SK-N-SH (cell line): Measurements from ENCODE around the gene MLXIPL. TPM values are rescaled to one million over a fixed set of nuclear protein-coding genes. Genes with fewer than 3 reads are reported as not detected.

Experiments
- CTCF ChIA-PET: fragments of 300-600, 350-600 bp; formaldehyde crosslinking; extraction: SDS; loops from one replicate; lab custom pipeline; 2021; lab: Yijun Ruan, JAX
- POLR2A ChIA-PET: fragments of 350-600 bp; sonication (Branson Sonifier 250); formaldehyde crosslinking; extraction: SDS; loops from one replicate; lab custom pipeline; 2020; ENCODE audit warnings: antibody characterized with exemption, inconsistent platforms; lab: Yijun Ruan, JAX
- DNase-seq: peaks from one replicate; pipeline ENCODE4 v3.0.0; 2012
- H2AFZ ChIP-seq: fragments of 200-600 bp; sonication (generic); 2 replicates; pipeline ENCODE4 v1.8.1; 2016; ENCODE audit warnings: antibody characterized with exemption, mild to moderate bottlenecking, low read depth
- H3F3A ChIP-seq: fragments of 200-600 bp; sonication (generic); replicated peaks from 2 replicates; pipeline ENCODE3; 2016; ENCODE audit warnings: antibody characterized with exemption, mild to moderate bottlenecking; ENCODE audit not compliant: insufficient read depth
- H3K27ac ChIP-seq, 2 experiments: fragments of 200-500 bp in 1 of 2; fragments of 200-600 bp in 1 of 2; sonication (Bioruptor generic) in 1 of 2; sonication (generic), shearing (Covaris generic) in 1 of 2; 2 replicates each; pipeline versions ENCODE4 v1.5.1 to v1.6.1; 2014 to 2016; ENCODE audit warnings: low read depth in 2 of 2, inconsistent platforms in 1 of 2, low read length in 1 of 2, mild to moderate bottlenecking in 1 of 2, mixed read lengths in 1 of 2
- H3K27me3 ChIP-seq: fragments of 200-600 bp; sonication (generic), shearing (Covaris generic); 2 replicates; pipeline ENCODE4 v1.6.1; 2016; ENCODE audit warnings: mixed run types; ENCODE audit not compliant: insufficient read depth
- H3K36me3 ChIP-seq, 2 experiments: fragments of 200-500 bp in 1 of 2; fragments of 200-600 bp in 1 of 2; sonication (Bioruptor generic) in 1 of 2; sonication (generic) in 1 of 2; replicated peaks in 1 of 2; 2 replicates each; pipeline versions ENCODE3 to v1.5.1; 2014 to 2016; ENCODE audit warnings: low read length in 1 of 2, mild to moderate bottlenecking in 1 of 2; ENCODE audit not compliant: insufficient read depth in 2 of 2, control insufficient read depth in 1 of 2
- H3K4me1 ChIP-seq, 2 experiments: fragments of 200-500 bp in 1 of 2; fragments of 200-600 bp in 1 of 2; sonication (Bioruptor generic) in 1 of 2; sonication (generic), shearing (Covaris generic) in 1 of 2; 2 replicates each; pipeline versions ENCODE4 v1.5.1 to v1.6.1; 2014 to 2016; ENCODE audit warnings: low read depth in 1 of 2, low read length in 1 of 2, mixed run types in 1 of 2; ENCODE audit not compliant: insufficient read depth in 2 of 2, control insufficient read depth in 1 of 2
- H3K4me2 ChIP-seq: fragments of 200-600 bp; sonication (generic), shearing (Covaris generic); 2 replicates; pipeline ENCODE4 v1.6.1; 2017; ENCODE audit warnings: mixed run types
- H3K4me3 ChIP-seq, 2 experiments: fragments of 200-500 bp in 1 of 2; fragments of 200-600 bp in 1 of 2; sonication (Bioruptor generic) in 1 of 2; sonication (generic), shearing (Covaris generic) in 1 of 2; 2 replicates each; pipeline versions ENCODE4 v1.5.1 to v1.8.1; 2014 to 2016; ENCODE audit warnings: low read depth in 2 of 2, inconsistent platforms in 1 of 2, low read length in 1 of 2, mild to moderate bottlenecking in 1 of 2, mixed read lengths in 1 of 2, moderate library complexity in 1 of 2
- H3K79me2 ChIP-seq: fragments of 200-600 bp; sonication (generic); 2 replicates; pipeline ENCODE4 v1.8.1; 2017; ENCODE audit warnings: mild to moderate bottlenecking; ENCODE audit not compliant: insufficient read depth
- H3K9ac ChIP-seq: fragments of 200-600 bp; sonication (generic); 2 replicates; pipeline ENCODE4 v1.6.1; 2017; ENCODE audit warnings: mixed run types
- H3K9me2 ChIP-seq: fragments of 200-600 bp; sonication (generic); 2 replicates; pipeline ENCODE4 v1.6.1; 2017; ENCODE audit warnings: mixed run types
- H3K9me3 ChIP-seq: fragments of 200-600 bp; sonication (generic); 2 replicates; pipeline ENCODE4 v1.6.1; 2017; ENCODE audit warnings: mixed run types, mild to moderate bottlenecking, moderate library complexity
- H4K20me1 ChIP-seq: fragments of 200-600 bp; sonication (generic); 2 replicates; pipeline ENCODE4 v1.6.1; 2017; ENCODE audit warnings: mild to moderate bottlenecking, mixed run types; ENCODE audit not compliant: insufficient read depth
- CHD2 ChIP-seq: fragments of 150-350 bp; IDR thresholded peaks from 2 replicates; pipeline ENCODE4 v1.6.1; 2018; ENCODE audit warnings: low read length; ENCODE audit not compliant: partially characterized antibody
- EP300 ChIP-seq, 2 experiments: IDR thresholded peaks; 2 replicates each; pipeline versions ENCODE4 v1.4.0 to v1.6.1; 2012; ENCODE audit warnings: borderline replicate concordance in 1 of 2, low read depth in 1 of 2, low read length in 1 of 2
- EZH2phosphoT487 ChIP-seq: fragments of 200-600 bp; sonication (generic); IDR thresholded peaks from 2 replicates; pipeline ENCODE4 v1.6.1; 2017; ENCODE audit warnings: low read depth, mixed run types, mild to moderate bottlenecking, antibody characterized with exemption, moderate library complexity, borderline replicate concordance
- FOXJ3 ChIP-seq: sonication (generic); formaldehyde crosslinking; IDR thresholded peaks from 2 replicates; pipeline ENCODE4 v1.5.1; 2020; ENCODE audit warnings: mild to moderate bottlenecking, missing genetic modification reagents
- GABPA ChIP-seq: IDR thresholded peaks from 2 replicates; pipeline ENCODE4 v1.4.0; 2012; ENCODE audit warnings: low read depth, mild to moderate bottlenecking
- GATA2 ChIP-seq: sonication (generic); formaldehyde crosslinking; IDR thresholded peaks from 2 replicates; pipeline ENCODE4 v1.5.0; 2020; ENCODE audit warnings: mild to moderate bottlenecking, missing genetic modification reagents
- MXI1 ChIP-seq: IDR thresholded peaks from 2 replicates; pipeline ENCODE4 v1.6.1; 2012; ENCODE audit warnings: mild to moderate bottlenecking, low read depth, low read length, improper control_type of control experiment
- POLR2AphosphoS5 ChIP-seq: IDR thresholded peaks from 2 replicates; pipeline ENCODE4 v1.6.1; 2012; ENCODE audit warnings: low read depth, low read length
- RAD21 ChIP-seq: IDR thresholded peaks from 2 replicates; pipeline ENCODE4 v1.6.1; 2012; ENCODE audit warnings: mild to moderate bottlenecking, low read length
- RXRA ChIP-seq: IDR thresholded peaks from 2 replicates; pipeline ENCODE4 v1.4.0; 2012; ENCODE audit warnings: low read depth, mild to moderate bottlenecking, borderline replicate concordance
- SIN3A ChIP-seq: IDR thresholded peaks from 2 replicates; pipeline ENCODE4 v1.6.1; 2012; ENCODE audit warnings: low read depth, mild to moderate bottlenecking, low read length, moderate library complexity, borderline replicate concordance
- SMC3 ChIP-seq: IDR thresholded peaks from 2 replicates; pipeline ENCODE4 v1.6.1; 2012; ENCODE audit warnings: low read depth, low read length, improper control_type of control experiment
- YY1 ChIP-seq: IDR thresholded peaks from 2 replicates; pipeline ENCODE4 v1.4.0; 2012; ENCODE audit warnings: low read depth, mild to moderate bottlenecking
- WGBS: methylation state at CpG from one replicate; pipeline ENCODE4 v1.1.6; 2017; ENCODE audit warnings: low lambda C conversion rate; 5-methylcytosine and 5-hydroxymethylcytosine counted together
- polyA plus RNA-seq, 3 experiments: library from polyadenylated mRNA; depleted of rRNA; stranded (reverse); fragments of >200 nt; gene quantifications; 2 replicates each; pipeline ENCODE4 v1.2.3, GENCODE V29; 2012
- TF ChIP-seq, protein P1 (sequence below): IDR thresholded peaks from 2 replicates; pipeline ENCODE4 v1.4.0; 2012; ENCODE audit warnings: low read depth, borderline replicate concordance
- TF ChIP-seq, protein P2 (sequence below): IDR thresholded peaks from 2 replicates; pipeline ENCODE4 v1.4.0; 2012; ENCODE audit warnings: low read depth
- TF ChIP-seq, protein P3 (sequence below): IDR thresholded peaks from 2 replicates; pipeline ENCODE4; 2012
- TF ChIP-seq, protein P4 (sequence below): fragments of 150-350 bp; IDR thresholded peaks from 2 replicates; pipeline ENCODE4 v1.6.1; 2016; ENCODE audit warnings: mild to moderate bottlenecking, low read depth, low read length
- TF ChIP-seq, protein P5 (sequence below): IDR thresholded peaks from 2 replicates; pipeline ENCODE4 v1.6.1; 2012; ENCODE audit warnings: mild to moderate bottlenecking, low read depth, low read length, moderate library complexity

MLXIPL gene
- polyA plus RNA-seq, 1 of the 3 experiments (the other 2 are of a cell fraction), result 0.21 TPM

DNA sequence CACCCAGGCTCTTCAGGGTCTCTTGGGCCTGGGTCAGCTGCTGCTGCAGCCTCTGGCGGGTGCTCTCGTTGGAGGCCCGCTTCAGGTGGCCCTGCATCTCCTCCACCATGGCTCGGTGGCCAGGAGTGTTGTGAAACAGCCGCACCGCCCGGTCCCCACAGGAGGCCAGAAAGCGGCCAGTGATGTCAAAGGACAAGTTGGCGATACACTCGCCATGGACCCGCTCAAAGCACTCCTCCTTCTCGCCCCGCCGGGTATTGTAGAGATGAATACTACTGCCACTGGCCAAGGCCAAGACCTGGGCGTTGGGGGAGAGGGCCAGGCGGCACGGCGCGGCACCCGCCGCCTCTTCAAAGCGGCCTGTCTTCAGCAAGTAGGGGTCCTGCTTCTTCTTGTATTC, 53.8 kb downstream of the MLXIPL start:
- Histone ChIP-seq H4K20me1 (peaks cover 24% of the 10 kb centered on the region), H3K4me3 (no peak overlapping the region), H3F3A (peaks cover 24% of the 10 kb centered on the region), H3K9me3 (no peaks in the 10 kb centered on the region), H3K36me3 (peaks cover 55 to 65% of the 10 kb centered on the region in 2 experiments)
- POLR2A ChIA-PET, result no interaction called here
- 96% methylated on average over 22 of the region's 22 CpGs for WGBS
- no peak for TF ChIP-seq GATA2
- TF ChIP-seq RXRA, result no peak
- no peak for TF ChIP-seq EP300 (IDR thresholded peaks at IDR 0.05; ENCODE audit: borderline replicate concordance in 1 of 2, low read depth in 1 of 2, low read length in 1 of 2)
- no peak for TF ChIP-seq FOXJ3 (CRISPR knock-in tag)
- TF ChIP-seq, protein P1, sequence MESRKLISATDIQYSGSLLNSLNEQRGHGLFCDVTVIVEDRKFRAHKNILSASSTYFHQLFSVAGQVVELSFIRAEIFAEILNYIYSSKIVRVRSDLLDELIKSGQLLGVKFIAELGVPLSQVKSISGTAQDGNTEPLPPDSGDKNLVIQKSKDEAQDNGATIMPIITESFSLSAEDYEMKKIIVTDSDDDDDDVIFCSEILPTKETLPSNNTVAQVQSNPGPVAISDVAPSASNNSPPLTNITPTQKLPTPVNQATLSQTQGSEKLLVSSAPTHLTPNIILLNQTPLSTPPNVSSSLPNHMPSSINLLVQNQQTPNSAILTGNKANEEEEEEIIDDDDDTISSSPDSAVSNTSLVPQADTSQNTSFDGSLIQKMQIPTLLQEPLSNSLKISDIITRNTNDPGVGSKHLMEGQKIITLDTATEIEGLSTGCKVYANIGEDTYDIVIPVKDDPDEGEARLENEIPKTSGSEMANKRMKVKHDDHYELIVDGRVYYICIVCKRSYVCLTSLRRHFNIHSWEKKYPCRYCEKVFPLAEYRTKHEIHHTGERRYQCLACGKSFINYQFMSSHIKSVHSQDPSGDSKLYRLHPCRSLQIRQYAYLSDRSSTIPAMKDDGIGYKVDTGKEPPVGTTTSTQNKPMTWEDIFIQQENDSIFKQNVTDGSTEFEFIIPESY, result no peak
- TF ChIP-seq RAD21, result no peak
- TF ChIP-seq, protein P2, sequence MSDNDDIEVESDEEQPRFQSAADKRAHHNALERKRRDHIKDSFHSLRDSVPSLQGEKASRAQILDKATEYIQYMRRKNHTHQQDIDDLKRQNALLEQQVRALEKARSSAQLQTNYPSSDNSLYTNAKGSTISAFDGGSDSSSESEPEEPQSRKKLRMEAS, result no peak
- TF ChIP-seq SIN3A, result no peak
- no peak for TF ChIP-seq POLR2AphosphoS5
- TF ChIP-seq EZH2phosphoT487, result no peak
- TF ChIP-seq CHD2, result no peak
- no peak for TF ChIP-seq YY1
- TF ChIP-seq, protein P3, sequence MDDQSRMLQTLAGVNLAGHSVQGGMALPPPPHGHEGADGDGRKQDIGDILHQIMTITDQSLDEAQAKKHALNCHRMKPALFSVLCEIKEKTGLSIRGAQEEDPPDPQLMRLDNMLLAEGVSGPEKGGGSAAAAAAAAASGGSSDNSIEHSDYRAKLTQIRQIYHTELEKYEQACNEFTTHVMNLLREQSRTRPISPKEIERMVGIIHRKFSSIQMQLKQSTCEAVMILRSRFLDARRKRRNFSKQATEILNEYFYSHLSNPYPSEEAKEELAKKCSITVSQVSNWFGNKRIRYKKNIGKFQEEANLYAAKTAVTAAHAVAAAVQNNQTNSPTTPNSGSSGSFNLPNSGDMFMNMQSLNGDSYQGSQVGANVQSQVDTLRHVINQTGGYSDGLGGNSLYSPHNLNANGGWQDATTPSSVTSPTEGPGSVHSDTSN, result no peak
- TF ChIP-seq, protein P4, sequence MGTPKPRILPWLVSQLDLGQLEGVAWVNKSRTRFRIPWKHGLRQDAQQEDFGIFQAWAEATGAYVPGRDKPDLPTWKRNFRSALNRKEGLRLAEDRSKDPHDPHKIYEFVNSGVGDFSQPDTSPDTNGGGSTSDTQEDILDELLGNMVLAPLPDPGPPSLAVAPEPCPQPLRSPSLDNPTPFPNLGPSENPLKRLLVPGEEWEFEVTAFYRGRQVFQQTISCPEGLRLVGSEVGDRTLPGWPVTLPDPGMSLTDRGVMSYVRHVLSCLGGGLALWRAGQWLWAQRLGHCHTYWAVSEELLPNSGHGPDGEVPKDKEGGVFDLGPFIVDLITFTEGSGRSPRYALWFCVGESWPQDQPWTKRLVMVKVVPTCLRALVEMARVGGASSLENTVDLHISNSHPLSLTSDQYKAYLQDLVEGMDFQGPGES, result no peak
- no peak for TF ChIP-seq SMC3
- no peak for TF ChIP-seq MXI1
- TF ChIP-seq GABPA, result no peak
- TF ChIP-seq, protein P5, sequence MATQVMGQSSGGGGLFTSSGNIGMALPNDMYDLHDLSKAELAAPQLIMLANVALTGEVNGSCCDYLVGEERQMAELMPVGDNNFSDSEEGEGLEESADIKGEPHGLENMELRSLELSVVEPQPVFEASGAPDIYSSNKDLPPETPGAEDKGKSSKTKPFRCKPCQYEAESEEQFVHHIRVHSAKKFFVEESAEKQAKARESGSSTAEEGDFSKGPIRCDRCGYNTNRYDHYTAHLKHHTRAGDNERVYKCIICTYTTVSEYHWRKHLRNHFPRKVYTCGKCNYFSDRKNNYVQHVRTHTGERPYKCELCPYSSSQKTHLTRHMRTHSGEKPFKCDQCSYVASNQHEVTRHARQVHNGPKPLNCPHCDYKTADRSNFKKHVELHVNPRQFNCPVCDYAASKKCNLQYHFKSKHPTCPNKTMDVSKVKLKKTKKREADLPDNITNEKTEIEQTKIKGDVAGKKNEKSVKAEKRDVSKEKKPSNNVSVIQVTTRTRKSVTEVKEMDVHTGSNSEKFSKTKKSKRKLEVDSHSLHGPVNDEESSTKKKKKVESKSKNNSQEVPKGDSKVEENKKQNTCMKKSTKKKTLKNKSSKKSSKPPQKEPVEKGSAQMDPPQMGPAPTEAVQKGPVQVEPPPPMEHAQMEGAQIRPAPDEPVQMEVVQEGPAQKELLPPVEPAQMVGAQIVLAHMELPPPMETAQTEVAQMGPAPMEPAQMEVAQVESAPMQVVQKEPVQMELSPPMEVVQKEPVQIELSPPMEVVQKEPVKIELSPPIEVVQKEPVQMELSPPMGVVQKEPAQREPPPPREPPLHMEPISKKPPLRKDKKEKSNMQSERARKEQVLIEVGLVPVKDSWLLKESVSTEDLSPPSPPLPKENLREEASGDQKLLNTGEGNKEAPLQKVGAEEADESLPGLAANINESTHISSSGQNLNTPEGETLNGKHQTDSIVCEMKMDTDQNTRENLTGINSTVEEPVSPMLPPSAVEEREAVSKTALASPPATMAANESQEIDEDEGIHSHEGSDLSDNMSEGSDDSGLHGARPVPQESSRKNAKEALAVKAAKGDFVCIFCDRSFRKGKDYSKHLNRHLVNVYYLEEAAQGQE, result no peak
- TF ChIP-seq, all 33 proteins: peak for 0
- CTCF ChIA-PET, result no interaction called here
- DNase-seq, result no peak
- no peak overlapping the region for H3K4me2 ChIP-seq
- H3K9ac ChIP-seq, result no peak overlapping the region
- H3K9me2 ChIP-seq, result no peaks in the 10 kb centered on the region
- H3K4me1 ChIP-seq, result no peaks in the 10 kb centered on the region
- no peak overlapping the region for H2AFZ ChIP-seq
- H3K27me3 ChIP-seq, result no peaks in the 10 kb centered on the region
- peaks cover 30% of the 10 kb centered on the region for H3K79me2 ChIP-seq
- no peak overlapping the region for H3K27ac ChIP-seq
